ENCODE measurements around the gene WDR45B. TPM values are rescaled to one million over a fixed set of nuclear protein-coding genes. Genes with fewer than 3 reads are reported as not detected.

WDR45B gene
- 10 to 100 TPM; 74.1 to 74.8 TPM for total RNA-seq

GRCh38 chr17:82648165-82648668 is at the start of gene WDR45B:
WDR45B (minus strand) TSS chr17:82648444; CDS start chr17:82648340, 104 bp downstream.
- Mint-ChIP-seq H3K36me3 (ENCODE audit: low read depth) (peaks cover 25% of the 10 kb centered on the region), H3K4me1 (peaks cover 24% of the 10 kb centered on the region), H3K4me3 (peak within 1 kb of the TSS; percentile 82), H3K9me3 (ENCODE audit: low read depth) (no peaks in the 10 kb centered on the region), H3K27ac (peak within 1 kb of the TSS; percentile 65), H3K27me3 (no peaks in the 10 kb centered on the region)
- intact Hi-C loops (cut with DNase I, micrococcal nuclease): loop anchor here (1.0 to 5.0 kb wide), 13 partner anchors 50 to 625 kb away; partner anchors contain the start of genes FN3KRP (in 2 of the 2), RAB40B (in 2 of the 2), CENPX (in 1 of the 2) and CYBC1 (in 1 of the 2)
- ATAC-seq (peak; percentile 88), DNase-seq (peak; percentile 95)
- CTCF ChIA-PET: interaction anchor here (0.6 kb wide), 1 partner anchor 152 kb away, joined by 3 read pairs; no protein-coding TSS in a partner anchor
- POLR2A ChIA-PET: no interaction called here

DNA sequence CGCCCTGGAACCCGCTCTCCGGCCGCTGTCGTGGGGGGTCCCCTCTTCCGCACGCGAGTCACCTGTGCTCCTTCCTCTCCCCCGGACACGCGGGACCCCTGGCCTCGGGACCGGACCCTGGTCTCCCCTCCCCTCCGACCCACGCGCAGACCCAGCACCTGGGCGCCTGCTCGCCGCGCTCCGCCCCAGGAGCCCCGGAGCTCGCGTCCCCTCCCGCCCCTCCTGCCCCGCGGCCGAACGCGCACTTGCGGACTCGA is 49.5 kb upstream of the WDR45B start:
- ChIA-PET CTCF (no interaction called here), POLR2A (no interaction called here)
- H3K4me1 Mint-ChIP-seq: peaks cover 11% of the 10 kb centered on the region
- intact Hi-C loops (cut with DNase I, micrococcal nuclease): loop anchor here (1.0 to 5.0 kb wide), 6 partner anchors 19 to 785 kb away; partner anchors contain the start of genes WDR45B (in 2 of the 2), CYBC1 (in 1 of the 2), FN3KRP (in 1 of the 2) and PCYT2 (in 1 of the 2)
- ATAC-seq (no peak), DNase-seq (no peak)
- H3K27ac Mint-ChIP-seq: no peak overlapping the region
- H3K36me3 Mint-ChIP-seq (ENCODE audit: low read depth): peaks cover 8% of the 10 kb centered on the region
- H3K4me3 Mint-ChIP-seq: peak overlapping the region; percentile 55
- peaks cover 3% of the 10 kb centered on the region for H3K27me3 Mint-ChIP-seq
- peaks cover 6% of the 10 kb centered on the region for H3K9me3 Mint-ChIP-seq (ENCODE audit: low read depth)

DNA sequence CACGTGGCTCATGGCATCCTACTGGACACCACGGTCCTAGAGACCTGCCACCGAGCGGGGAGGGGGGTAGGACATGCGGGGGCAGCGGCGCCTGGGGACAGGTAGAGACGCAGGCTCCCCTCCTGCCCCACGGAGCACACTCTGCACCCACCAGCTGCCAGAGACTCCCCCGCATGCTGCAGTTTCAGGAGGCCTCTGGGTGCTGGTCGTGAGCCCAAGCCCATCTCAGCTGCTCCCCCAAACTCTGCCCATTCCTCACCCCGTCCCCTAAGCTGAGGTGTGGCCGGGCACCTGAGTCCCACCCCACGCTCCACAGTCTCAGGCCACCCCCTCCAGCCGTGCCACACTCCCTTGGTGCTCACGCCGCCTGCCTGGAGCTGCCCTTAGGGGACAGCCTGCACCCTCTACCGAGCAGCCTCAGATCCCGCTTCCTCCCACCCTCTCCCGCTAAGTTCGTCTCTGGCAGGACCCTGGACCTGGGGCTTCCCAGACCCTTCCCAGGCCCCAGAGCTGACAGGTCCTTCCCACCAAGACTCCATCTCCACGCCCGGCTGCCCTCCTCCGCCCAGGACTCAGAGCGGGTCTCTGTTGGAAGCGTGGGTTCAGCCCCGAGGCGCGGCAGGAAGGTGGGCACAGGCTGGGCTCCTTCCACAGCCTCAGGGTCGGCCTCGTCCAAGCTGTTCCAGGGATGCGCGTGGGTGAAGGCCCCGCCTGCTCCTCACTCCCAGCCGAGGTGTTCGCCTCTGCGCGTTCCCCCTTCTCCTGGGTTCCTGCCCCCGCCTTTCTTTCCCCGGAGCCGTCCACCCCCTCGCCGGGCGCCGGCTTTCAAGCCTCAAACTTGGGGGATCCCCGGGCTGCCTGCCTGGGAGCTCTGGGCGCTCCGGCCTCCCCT is 48.9 kb upstream of the WDR45B start:
- ATAC-seq (no peak), DNase-seq (peak; percentile 49)
- peaks cover 3% of the 10 kb centered on the region for H3K27me3 Mint-ChIP-seq
- intact Hi-C loops (cut with DNase I, micrococcal nuclease): loop anchor here in 1 of 2 experiments (5.0 kb wide), 2 partner anchors 245 to 785 kb away; partner anchors contain the start of genes CYBC1 and PCYT2
- peaks cover 16% of the 10 kb centered on the region for H3K4me1 Mint-ChIP-seq
- H3K9me3 Mint-ChIP-seq (ENCODE audit: low read depth): peaks cover 6% of the 10 kb centered on the region
- peak overlapping the region; percentile 55 for H3K4me3 Mint-ChIP-seq
- ChIA-PET POLR2A (no interaction called here), CTCF (no interaction called here)
- H3K27ac Mint-ChIP-seq: no peak overlapping the region
- H3K36me3 Mint-ChIP-seq (ENCODE audit: low read depth): peaks cover 8% of the 10 kb centered on the region

GRCh38 chr17:82696259-82696658 is 48.0 kb upstream of the WDR45B start:
- Mint-ChIP-seq H3K4me3 (no peak overlapping the region), H3K9me3 (ENCODE audit: low read depth) (peaks cover 6% of the 10 kb centered on the region), H3K4me1 (peaks cover 22% of the 10 kb centered on the region), H3K27ac (no peak overlapping the region), H3K27me3 (peaks cover 3% of the 10 kb centered on the region), H3K36me3 (ENCODE audit: low read depth) (peaks cover 8% of the 10 kb centered on the region)
- ATAC-seq (no peak), DNase-seq (no peak)
- intact Hi-C loops (cut with DNase I, micrococcal nuclease): loop anchor here in 1 of 2 experiments (5.0 kb wide), 2 partner anchors 244 to 784 kb away; partner anchors contain the start of genes CYBC1 and PCYT2
- ChIA-PET CTCF (no interaction called here), POLR2A (no interaction called here)

DNA sequence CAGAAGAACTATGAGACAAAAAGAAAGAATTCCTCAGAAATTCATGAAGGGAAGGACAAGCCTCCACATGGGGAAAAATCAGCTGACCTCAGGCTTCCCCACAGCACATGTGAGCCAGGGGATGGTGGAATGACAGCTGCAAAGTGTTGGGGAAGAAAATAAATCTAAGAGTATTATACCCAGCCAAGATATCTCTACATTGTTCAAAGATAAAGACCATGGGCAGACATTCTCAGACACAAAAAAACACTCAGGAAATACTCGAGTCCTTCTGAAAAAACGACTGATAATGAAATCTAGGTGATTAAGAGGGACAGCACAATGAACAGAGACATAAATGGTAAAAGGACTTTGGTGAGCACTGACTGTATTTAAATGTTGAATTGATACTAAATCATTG is 46.4 kb upstream of the WDR45B start:
- no peak for DNase-seq
- Mint-ChIP-seq H3K9me3 (ENCODE audit: low read depth) (peaks cover 6% of the 10 kb centered on the region), H3K27ac (no peak overlapping the region), H3K36me3 (ENCODE audit: low read depth) (peaks cover 12% of the 10 kb centered on the region), H3K27me3 (peaks cover 3% of the 10 kb centered on the region), H3K4me3 (no peak overlapping the region), H3K4me1 (peaks cover 28% of the 10 kb centered on the region)
- ChIA-PET POLR2A (no interaction called here), CTCF (no interaction called here)
- intact Hi-C loops (cut with DNase I, micrococcal nuclease): loop anchor here in 1 of 2 experiments (5.0 kb wide), 2 partner anchors 242 to 782 kb away; partner anchors contain the start of genes CYBC1 and PCYT2
- no peak for ATAC-seq

DNA sequence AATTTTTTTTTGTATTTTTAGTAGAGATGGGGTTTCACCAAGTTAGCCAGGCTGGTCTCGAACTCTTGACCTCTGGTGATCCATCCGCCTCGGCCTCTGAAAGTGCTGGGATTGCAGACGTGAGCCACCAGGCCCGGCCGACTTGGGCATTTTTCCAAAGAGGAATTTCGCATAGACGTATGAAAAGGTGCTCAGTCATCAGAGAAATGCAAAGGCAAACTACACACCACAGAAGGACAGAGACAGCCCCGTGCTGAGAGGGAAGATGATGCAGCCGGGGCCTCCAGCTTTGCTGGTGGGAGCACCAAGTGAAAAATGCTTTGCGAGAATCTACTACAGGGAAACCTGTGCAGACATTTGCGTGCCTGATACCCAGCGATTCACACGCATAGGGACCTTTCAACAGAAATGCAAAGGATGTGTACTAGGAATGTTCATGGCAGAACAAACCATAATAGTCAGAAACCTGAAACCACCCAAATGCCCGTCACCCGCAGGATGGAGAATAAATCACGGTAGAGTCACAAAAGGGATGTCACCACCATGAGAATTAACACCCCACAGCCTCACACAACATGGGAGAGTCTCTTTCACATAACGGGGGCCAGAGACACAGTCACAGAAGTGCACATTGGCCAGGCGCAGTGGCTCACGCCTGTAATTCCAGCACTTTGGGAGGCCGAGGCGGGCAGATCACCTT is 45.1 kb upstream of the WDR45B start:
- Mint-ChIP-seq H3K27ac (no peak overlapping the region), H3K9me3 (ENCODE audit: low read depth) (peaks cover 6% of the 10 kb centered on the region), H3K4me1 (peaks cover 24% of the 10 kb centered on the region), H3K27me3 (peaks cover 3% of the 10 kb centered on the region), H3K36me3 (ENCODE audit: low read depth) (peaks cover 12% of the 10 kb centered on the region), H3K4me3 (no peak overlapping the region)
- CTCF ChIA-PET: no interaction called here
- intact Hi-C loops (cut with DNase I, micrococcal nuclease): no loop called here
- DNase-seq (no peak), ATAC-seq (no peak)
- POLR2A ChIA-PET: no interaction called here

DNA sequence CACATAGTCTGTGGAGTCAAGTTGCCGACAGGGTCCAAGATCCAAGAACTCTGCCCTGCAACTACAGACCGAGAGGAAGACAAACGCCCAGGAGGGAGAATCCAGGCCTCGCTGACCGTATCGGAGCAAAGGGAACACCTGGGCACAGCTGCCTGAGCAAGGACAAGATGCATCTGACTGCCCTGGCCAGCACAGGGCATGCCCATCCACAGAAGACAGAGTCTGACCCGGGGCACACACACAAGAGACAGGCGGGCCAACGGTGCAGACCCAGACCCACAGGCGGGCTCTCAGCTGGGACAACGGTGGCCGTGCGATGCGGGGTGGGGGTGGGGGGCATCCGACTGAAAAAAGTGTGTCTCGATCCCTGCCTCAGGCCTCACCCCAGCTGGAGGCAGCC is 44.0 kb upstream of the WDR45B start:
- H3K27me3 Mint-ChIP-seq: peaks cover 2% of the 10 kb centered on the region
- no peak overlapping the region for H3K27ac Mint-ChIP-seq
- intact Hi-C loops (cut with DNase I, micrococcal nuclease): no loop called here
- peaks cover 6% of the 10 kb centered on the region for H3K9me3 Mint-ChIP-seq (ENCODE audit: low read depth)
- peaks cover 12% of the 10 kb centered on the region for H3K36me3 Mint-ChIP-seq (ENCODE audit: low read depth)
- H3K4me3 Mint-ChIP-seq: no peak overlapping the region
- DNase-seq (no peak), ATAC-seq (no peak)
- ChIA-PET CTCF (interaction anchor here (0.5 to 0.8 kb wide), 2 partner anchors 16 to 183 kb away, joined by 3 to 4 read pairs; no protein-coding TSS in a partner anchor), POLR2A (no interaction called here)
- H3K4me1 Mint-ChIP-seq: peaks cover 22% of the 10 kb centered on the region

GRCh38 chr17:82691714-82692113 is 43.5 kb upstream of the WDR45B start:
- intact Hi-C loops (cut with DNase I, micrococcal nuclease): no loop called here
- peak overlapping the region; percentile 15 for H3K4me3 Mint-ChIP-seq
- H3K9me3 Mint-ChIP-seq (ENCODE audit: low read depth): peaks cover 6% of the 10 kb centered on the region
- no peak for ATAC-seq
- no peaks in the 10 kb centered on the region for H3K27me3 Mint-ChIP-seq
- CTCF ChIA-PET: no interaction called here
- peaks cover 18% of the 10 kb centered on the region for H3K4me1 Mint-ChIP-seq
- peak overlapping the region; percentile 69 for H3K27ac Mint-ChIP-seq
- POLR2A ChIA-PET: no interaction called here
- H3K36me3 Mint-ChIP-seq (ENCODE audit: low read depth): peaks cover 12% of the 10 kb centered on the region
- no peak for DNase-seq

DNA sequence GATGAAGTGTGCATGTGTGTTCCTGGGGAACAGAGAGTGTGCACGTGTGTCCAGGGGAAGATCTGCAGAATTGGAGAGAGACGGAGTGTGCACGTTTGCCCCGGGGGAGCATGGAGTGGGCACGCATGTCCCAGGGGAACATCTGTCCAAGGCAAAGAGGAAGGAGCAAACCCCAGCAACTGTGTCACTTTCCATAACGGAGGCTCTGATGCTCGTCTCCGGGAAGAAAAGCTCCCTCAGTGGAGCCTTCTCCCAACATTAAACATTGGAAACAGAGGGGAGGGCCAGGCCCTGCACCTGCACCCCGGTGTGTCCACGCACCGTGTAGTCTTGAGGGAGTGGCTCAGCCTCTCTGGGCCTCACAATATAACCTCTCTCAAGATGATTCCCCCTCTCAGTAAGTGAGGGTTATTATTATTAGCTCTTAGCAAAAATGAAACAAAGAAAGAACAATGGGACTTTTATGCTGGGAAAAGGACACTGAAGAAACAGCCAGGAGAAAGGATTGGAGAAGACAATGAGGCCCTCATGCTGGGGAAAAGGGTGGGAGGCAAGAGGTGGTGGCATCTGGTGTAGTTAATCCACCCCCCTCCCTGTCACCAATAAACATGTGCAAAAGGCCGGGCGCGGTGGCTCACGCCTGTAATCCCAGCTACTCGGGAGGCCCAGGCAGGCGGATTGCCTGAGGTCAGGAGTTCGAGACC is 42.7 kb upstream of the WDR45B start:
- Mint-ChIP-seq H3K9me3 (ENCODE audit: low read depth) (peaks cover 6% of the 10 kb centered on the region), H3K4me1 (peaks cover 18% of the 10 kb centered on the region), H3K4me3 (no peak overlapping the region), H3K27ac (no peak overlapping the region), H3K27me3 (no peaks in the 10 kb centered on the region), H3K36me3 (ENCODE audit: low read depth) (peaks cover 12% of the 10 kb centered on the region)
- DNase-seq (no peak), ATAC-seq (no peak)
- intact Hi-C loops (cut with DNase I, micrococcal nuclease): no loop called here
- ChIA-PET CTCF (no interaction called here), POLR2A (no interaction called here)

GRCh38 chr17:82689077-82689476 is 40.8 kb upstream of the WDR45B start:
- no peak for DNase-seq
- CTCF ChIA-PET: no interaction called here
- no peaks in the 10 kb centered on the region for H3K27me3 Mint-ChIP-seq
- no peak for ATAC-seq
- peaks cover 4% of the 10 kb centered on the region for H3K36me3 Mint-ChIP-seq (ENCODE audit: low read depth)
- no peaks in the 10 kb centered on the region for H3K9me3 Mint-ChIP-seq (ENCODE audit: low read depth)
- intact Hi-C loops (cut with DNase I, micrococcal nuclease): no loop called here
- peaks cover 18% of the 10 kb centered on the region for H3K4me1 Mint-ChIP-seq
- H3K4me3 Mint-ChIP-seq: no peak overlapping the region
- POLR2A ChIA-PET: interaction anchor here (0.7 kb wide), 2 partner anchors 13 to 14 kb away, joined by 3 to 5 read pairs; no protein-coding TSS in a partner anchor
- no peak overlapping the region for H3K27ac Mint-ChIP-seq

- no peak overlapping the region for H3K27ac Mint-ChIP-seq
- H3K9me3 Mint-ChIP-seq (ENCODE audit: low read depth): no peaks in the 10 kb centered on the region
- ChIA-PET POLR2A (no interaction called here), CTCF (interaction anchor here (0.6 to 0.7 kb wide), 2 partner anchors 133 to 298 kb away, joined by 4 to 5 read pairs; no protein-coding TSS in a partner anchor)
- DNase-seq: no peak
- H3K27me3 Mint-ChIP-seq: no peaks in the 10 kb centered on the region
- H3K4me1 Mint-ChIP-seq: peaks cover 18% of the 10 kb centered on the region
- intact Hi-C loops (cut with DNase I, micrococcal nuclease): no loop called here
- H3K36me3 Mint-ChIP-seq (ENCODE audit: low read depth): peaks cover 4% of the 10 kb centered on the region
- ATAC-seq: no peak
- no peak overlapping the region for H3K4me3 Mint-ChIP-seq
Measured at GRCh38 chr17:82687871-82688270, 39.6 kb upstream of the WDR45B start.

Data from activated CD4-positive, alpha-beta T cell treated with anti-CD3 and anti-CD28 coated beads for 36 hours (primary cell).